Endometrial microvascular endothelial cells (primary cell): ENCODE results near the gene EML4. TPM values are rescaled to one million over a fixed set of nuclear protein-coding genes. Genes with fewer than 3 reads are reported as not detected.

Source experiments
- in situ Hi-C: cut with HindIII; loops from 2 replicates; pipeline ENCODE4 v1.10.0; 2017; ENCODE audit warnings: low sequenced_read_pairs, low pct_unique_long_range_greater_than_20kb; ENCODE audit errors: inconsistent ontology term
- total RNA-seq: library from RNA; depleted of rRNA; stranded (reverse); fragments of >200 nt; gene quantifications from one replicate; pipeline ENCODE4 v1.2.3, GENCODE V29; 2015; ENCODE audit errors: inconsistent ontology term

Gene EML4
- total RNA-seq, 1 donor from 2014 or later = 19.5 TPM

GRCh38 chr2:42281416-42282081 is 112.4 kb downstream of the EML4 start:
- in situ Hi-C loops = no loop called here

DNA sequence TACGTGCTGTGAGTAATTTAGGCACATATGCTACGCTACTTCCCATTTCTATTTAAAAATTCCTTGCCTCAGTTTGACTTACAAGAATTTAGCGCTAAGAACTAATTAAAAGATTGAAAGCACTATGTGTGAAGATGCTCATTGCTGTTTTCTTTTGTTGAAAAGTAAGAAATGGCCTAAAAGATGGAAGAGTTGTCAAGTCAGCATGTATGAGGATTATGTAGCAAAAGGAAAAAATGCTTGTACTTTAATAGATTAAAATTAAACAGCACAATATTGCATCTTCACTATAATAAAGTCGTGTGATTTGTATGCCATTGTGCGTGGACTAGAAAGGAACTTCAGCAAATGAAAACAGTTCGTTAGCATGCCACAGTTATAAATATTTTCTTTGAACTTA is 114.9 kb downstream of the EML4 start:
- in situ Hi-C loops = no loop called here

- in situ Hi-C loops = no loop called here
Observed at GRCh38 chr2:42286268-42286946, 117.3 kb downstream of the EML4 start.

- in situ Hi-C loops = no loop called here
Observed at GRCh38 chr2:42288811-42289210, 119.7 kb downstream of the EML4 start.

GRCh38 chr2:42289222-42289621 is 120.1 kb downstream of the EML4 start:
- in situ Hi-C loops = no loop called here

- in situ Hi-C loops = no loop called here
Observed at GRCh38 chr2:42290005-42290404, 120.9 kb downstream of the EML4 start.

GRCh38 chr2:42293019-42293418 is 123.9 kb downstream of the EML4 start:
- in situ Hi-C loops = no loop called here

DNA sequence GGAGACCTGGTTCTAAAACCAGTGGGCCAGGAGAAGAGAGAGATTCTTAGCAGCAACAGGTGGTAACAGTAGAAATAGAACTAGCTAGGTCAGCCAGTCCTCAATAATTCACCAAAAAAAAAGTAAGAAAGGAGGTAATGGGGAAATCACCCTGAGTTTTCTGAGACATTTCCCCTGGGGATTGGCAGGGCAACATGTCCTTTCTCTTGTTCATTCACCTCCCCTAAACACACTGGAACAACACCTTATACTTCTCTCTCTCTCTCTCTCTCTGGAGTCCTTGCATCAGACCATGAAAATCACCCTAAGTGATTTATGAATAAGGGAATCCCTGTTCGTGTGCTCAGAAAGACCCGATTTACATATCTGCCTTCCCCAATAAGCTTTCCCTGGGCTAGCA is 127.1 kb downstream of the EML4 start:
- in situ Hi-C loops = no loop called here

GRCh38 chr2:42297322-42297936 is 128.3 kb downstream of the EML4 start:
- in situ Hi-C loops = no loop called here

DNA sequence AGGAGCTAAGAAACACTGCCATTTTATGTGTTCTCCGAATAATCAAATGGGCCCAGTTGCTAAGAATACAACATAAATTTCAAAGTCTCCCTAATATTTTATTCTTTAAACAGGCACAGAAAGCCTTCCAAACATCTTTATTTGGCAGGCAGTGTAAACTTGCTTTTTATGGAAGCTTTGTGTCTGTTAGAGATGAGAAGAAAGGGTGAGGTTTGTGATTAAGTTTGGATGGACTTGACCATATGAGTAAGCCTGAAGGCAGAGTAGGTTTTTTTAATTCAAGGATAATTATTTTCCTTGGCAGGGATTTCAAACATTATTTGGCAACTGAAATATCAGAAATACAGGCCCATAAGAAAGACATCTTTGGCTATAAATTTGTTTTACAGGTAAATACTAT is 129.0 kb downstream of the EML4 start:
- in situ Hi-C loops = no loop called here

GRCh38 chr2:42298996-42299754 is 130.0 kb downstream of the EML4 start:
- in situ Hi-C loops = no loop called here

- in situ Hi-C loops = no loop called here
Observed at GRCh38 chr2:42300527-42300926, 131.4 kb downstream of the EML4 start.

DNA sequence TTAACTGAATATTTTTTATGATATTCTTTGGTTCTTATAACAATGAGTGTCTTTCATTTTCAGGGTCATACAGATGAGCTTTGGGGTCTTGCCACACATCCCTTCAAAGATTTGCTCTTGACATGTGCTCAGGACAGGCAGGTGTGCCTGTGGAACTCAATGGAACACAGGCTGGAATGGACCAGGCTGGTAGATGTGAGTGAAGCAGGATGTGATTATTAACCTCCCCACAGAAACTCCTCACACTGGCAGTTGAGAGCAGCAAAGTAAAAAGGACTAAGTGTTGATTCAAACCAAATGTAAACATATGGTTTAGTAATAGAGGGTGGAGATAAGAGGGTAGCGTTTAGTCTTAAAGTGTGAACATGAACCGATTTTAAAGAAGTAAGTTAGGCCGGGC is 134.1 kb downstream of the EML4 start:
- in situ Hi-C loops = no loop called here

DNA sequence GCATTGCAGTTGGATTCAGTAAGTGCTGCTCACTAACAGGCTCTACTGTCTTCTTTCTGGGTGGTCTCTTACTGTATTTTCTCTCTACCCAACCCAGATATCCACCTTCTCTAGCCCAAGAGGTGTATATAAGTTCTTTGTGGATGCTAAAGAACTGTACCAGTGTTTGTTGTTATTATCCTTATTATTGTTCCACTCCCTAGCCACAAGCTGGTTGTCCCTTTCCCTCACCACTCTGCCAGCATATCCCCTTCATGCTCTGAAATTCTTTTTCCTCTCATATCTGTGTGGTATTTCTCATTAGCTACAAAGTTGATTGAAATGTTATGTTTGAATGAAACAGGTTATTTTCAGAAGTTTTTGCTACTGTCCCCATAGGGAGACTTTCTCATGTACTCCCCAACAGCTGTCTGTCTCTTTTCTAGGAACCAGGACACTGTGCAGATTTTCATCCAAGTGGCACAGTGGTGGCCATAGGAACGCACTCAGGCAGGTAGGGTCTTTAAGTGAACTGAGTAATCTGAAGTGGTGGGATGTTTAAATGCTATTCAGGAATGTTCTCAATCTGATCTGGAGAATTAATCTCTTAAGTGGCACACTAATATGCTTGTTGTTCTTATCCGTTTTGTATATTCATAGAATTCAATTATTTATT is 135.0 kb downstream of the EML4 start:
- in situ Hi-C loops = no loop called here

DNA sequence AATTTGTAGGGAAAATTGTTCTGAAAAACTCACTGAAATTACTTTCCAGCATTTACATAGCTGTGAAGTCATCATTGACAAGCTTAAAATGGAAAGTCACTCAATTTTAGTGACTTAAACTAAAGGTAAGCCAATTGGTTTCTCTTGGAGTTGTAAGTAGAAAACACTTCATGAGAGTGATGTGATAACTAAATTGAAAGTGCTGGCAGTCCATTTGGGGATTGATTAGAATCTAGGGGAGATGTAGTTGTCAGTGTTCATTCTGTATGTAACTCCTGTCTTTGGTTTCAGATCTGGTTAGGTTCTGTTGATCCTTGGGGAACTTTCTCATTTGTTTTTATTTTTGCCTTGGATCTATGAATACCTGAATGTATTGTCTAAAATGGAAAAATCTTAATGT is 138.0 kb downstream of the EML4 start:
- in situ Hi-C loops = no loop called here

DNA sequence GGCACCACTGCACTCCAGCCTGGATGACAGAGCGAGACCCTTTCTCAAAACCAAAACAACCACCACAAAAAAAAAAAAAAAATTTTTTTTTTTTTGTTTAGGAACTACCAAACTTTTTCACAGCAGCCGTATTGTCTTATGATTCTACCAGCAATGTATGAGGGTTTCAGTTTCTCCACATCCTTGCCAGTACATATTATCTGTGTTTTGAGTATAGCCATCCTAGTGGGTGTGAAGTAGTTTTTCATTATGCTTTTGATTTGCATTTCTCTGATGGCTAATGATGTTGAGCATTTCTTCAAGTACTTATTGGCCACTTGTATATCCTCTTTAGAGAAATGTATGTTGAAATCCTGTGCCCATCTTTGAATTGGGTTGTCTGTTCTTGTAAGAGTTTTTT is 140.2 kb downstream of the EML4 start:
- in situ Hi-C loops = no loop called here

- in situ Hi-C loops = no loop called here
Observed at GRCh38 chr2:42310007-42310515, 140.9 kb downstream of the EML4 start.

- in situ Hi-C loops = no loop called here
Observed at GRCh38 chr2:42312106-42312505, 143.0 kb downstream of the EML4 start.

DNA sequence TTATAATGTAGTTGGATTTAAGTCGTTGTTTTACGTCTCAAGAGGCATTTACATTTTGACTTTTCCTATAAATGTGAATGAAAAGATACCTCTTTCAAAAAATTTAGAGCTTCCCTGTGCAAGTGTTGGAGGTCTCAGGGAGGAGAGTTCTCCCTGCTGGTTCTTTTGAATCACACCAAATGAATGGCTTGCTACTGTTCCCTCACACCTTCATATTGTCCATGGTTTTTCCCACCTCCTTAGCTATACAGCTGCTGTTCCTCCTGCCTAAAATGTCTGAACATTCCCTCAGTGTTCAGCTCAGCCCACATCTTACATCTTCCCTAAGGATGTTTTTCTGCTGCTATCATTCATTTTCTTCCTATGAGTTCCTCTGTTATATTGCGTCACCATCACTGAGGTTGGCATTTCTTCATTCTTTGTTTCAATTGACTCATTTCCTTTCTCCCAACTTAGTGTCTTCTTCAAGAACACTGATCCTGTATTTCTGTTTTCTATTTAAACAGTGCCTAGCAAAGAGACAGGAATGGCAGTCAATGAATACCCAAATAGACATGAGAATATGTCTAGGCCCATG is 145.8 kb downstream of the EML4 start:
- in situ Hi-C loops = no loop called here
